OCI-LY7 (cell line): ENCODE results near the gene ASXL2. TPM values are rescaled to one million over a fixed set of nuclear protein-coding genes. Genes with fewer than 3 reads are reported as not detected.

Experiments used
- Bru-seq: library from RNA; stranded (reverse); fragments of 400-500 nt; gene quantifications from one replicate; lab custom pipeline; 2021; lab: Mats Ljungman, UMichigan
- BruChase-seq, 2 experiments: library from RNA; stranded (reverse); fragments of 400-500 nt; gene quantifications; one replicate each; lab custom pipeline; 2021; lab: Mats Ljungman, UMichigan
- BruUV-seq: library from RNA; stranded (reverse); fragments of 400-500 nt; replicated peaks from 2 replicates; lab custom pipeline; 2021; lab: Mats Ljungman, UMichigan
- CTCF ChIA-PET: fragments of 300-600 bp; sonication (Branson Sonifier 250); formaldehyde crosslinking; loops from one replicate; lab custom pipeline; 2022; ENCODE audit warnings: antibody characterized with exemption; ENCODE audit not compliant: unreplicated experiment; lab: Charles Lee
- POLR2A ChIA-PET: fragments of 300-600 bp; sonication (Branson Sonifier 250); formaldehyde crosslinking; loops from one replicate; lab custom pipeline; 2022; ENCODE audit warnings: antibody characterized with exemption; lab: Charles Lee
- DNase-seq: peaks from one replicate; pipeline ENCODE4 v3.0.0-alpha.2; 2015; ENCODE audit warnings: low spot score
- H2AFZ ChIP-seq: fragments of 200-600 bp; sonication (generic), shearing (Covaris generic); 2 replicates; pipeline ENCODE4 v1.6.1; 2014; ENCODE audit warnings: mild to moderate bottlenecking, antibody characterized with exemption, low read length, moderate library complexity
- H3K27ac ChIP-seq: fragments of 200-600 bp; sonication (generic); 2 replicates; pipeline ENCODE4 v1.5.1; 2014; ENCODE audit warnings: mixed run types, low read depth, mild to moderate bottlenecking, moderate library complexity, low read length, inconsistent platforms; ENCODE audit not compliant: poor library complexity, severe bottlenecking
- H3K36me3 ChIP-seq: fragments of 200-600 bp; sonication (generic); 2 replicates; pipeline ENCODE4 v1.6.1; 2014; ENCODE audit warnings: mild to moderate bottlenecking, antibody characterized with exemption, low read length, moderate library complexity, mixed read lengths; ENCODE audit not compliant: insufficient read depth
- H3K4me1 ChIP-seq: fragments of 200-600 bp; sonication (generic); 2 replicates; pipeline ENCODE4 v1.5.1; 2014; ENCODE audit warnings: mild to moderate bottlenecking, low read length; ENCODE audit not compliant: insufficient read depth, poor library complexity, severe bottlenecking
- H3K4me2 ChIP-seq: fragments of 200-600 bp; sonication (generic); 2 replicates; pipeline ENCODE4 v1.6.1; 2014; ENCODE audit warnings: mild to moderate bottlenecking, low read length
- H3K4me3 ChIP-seq: fragments of 200-600 bp; sonication (generic); 2 replicates; pipeline ENCODE4 v1.5.1; 2014; ENCODE audit warnings: mild to moderate bottlenecking, low read depth, low read length; ENCODE audit not compliant: poor library complexity, severe bottlenecking
- H3K79me2 ChIP-seq: fragments of 200-600 bp; sonication (generic); 2 replicates; pipeline ENCODE4 v1.6.1; 2016; ENCODE audit warnings: low read depth, mild to moderate bottlenecking, low read length, moderate library complexity, mixed read lengths; ENCODE audit not compliant: insufficient read depth
- H3K9me2 ChIP-seq: fragments of 200-600 bp; sonication (generic); 2 replicates; pipeline ENCODE4 v1.6.1; 2016; ENCODE audit warnings: mild to moderate bottlenecking, low read length, mixed read lengths; ENCODE audit not compliant: insufficient read depth
- H3K9me3 ChIP-seq: fragments of 200-600 bp; sonication (generic); 2 replicates; pipeline ENCODE4 v1.6.1; 2014; ENCODE audit warnings: mild to moderate bottlenecking, mixed run types, low read length, mixed read lengths
- H4K20me1 ChIP-seq: fragments of 200-600 bp; sonication (generic); 2 replicates; pipeline ENCODE4 v1.6.1; 2014; ENCODE audit warnings: mild to moderate bottlenecking, antibody characterized with exemption, low read length, moderate library complexity, mixed read lengths; ENCODE audit not compliant: insufficient read depth
- CTCF ChIP-seq: fragments of 200-600 bp; sonication (generic); conservative IDR thresholded peaks from 2 replicates; pipeline ENCODE4 v1.5.1; 2014; ENCODE audit warnings: mild to moderate bottlenecking, antibody characterized with exemption, low read length, moderate library complexity, mixed read lengths
- EZH2phosphoT487 ChIP-seq: fragments of 200-600 bp; sonication (generic); IDR thresholded peaks from 2 replicates; pipeline ENCODE4 v1.6.1; 2018; ENCODE audit warnings: low read depth, borderline replicate concordance, mild to moderate bottlenecking, mixed run types, antibody characterized with exemption, low read length, moderate library complexity, mixed read lengths
- intact Hi-C: fragments of 100-400 bp; cut with micrococcal nuclease; formaldehyde crosslinking; loops from one replicate; pipeline ENCODE4 v1.10.0; 2022; ENCODE audit not compliant: unreplicated experiment
- long read RNA-seq: library from polyadenylated mRNA; stranded (forward); transcript quantifications from one replicate; pipeline ENCODE4 v2.0.0, GENCODE V29; 2022
- total RNA-seq, 2 experiments: library from RNA; depleted of rRNA in 1 of 2; stranded (reverse); fragments of >200 nt in 1 of 2; shearing (Covaris generic) in 1 of 2; gene quantifications; 2 replicates each; pipeline ENCODE4 v1.2.3, GENCODE V29; 2014 to 2022

ASXL2 gene
- total RNA-seq (2014; rRNA removed; shearing (Covaris generic)) (11.4 and 12.4 TPM in 2 replicates), total RNA-seq (2022) (31.8 and 33.1 TPM in 2 replicates), Bru-seq, nascent RNA (percentile 83 among the genes with signal in this experiment), BruChase-seq, experiment 1, labeled RNA remaining after a 6-hour chase (percentile 74 among the genes with signal in this experiment), BruChase-seq, experiment 2, labeled RNA remaining after a 2-hour chase (percentile 80 among the genes with signal in this experiment)
- long read RNA-seq, partial matches to known transcripts, result 0 of 14 reads
- long read RNA-seq, other reads (novel, unspliced or antisense), result 14 of 14 reads

GRCh38 chr2:25878361-25879132, at the start of gene ASXL2:
TSS of gene ASXL2 (minus strand) at chr2:25878487. CDS start at chr2:25878222, 265 bp downstream.
- Histone ChIP-seq H2AFZ (peak within 1 kb of the TSS; percentile 85), H3K27ac (peak within 1 kb of the TSS; percentile 83), H3K9me2 (no peaks in the 10 kb centered on the region), H3K4me2 (peak within 1 kb of the TSS; percentile 84), H3K79me2 (peaks cover 46% of the 10 kb centered on the region), H3K4me1 (peaks cover 26% of the 10 kb centered on the region), H3K9me3 (no peaks in the 10 kb centered on the region), H3K36me3 (peaks cover 14% of the 10 kb centered on the region), H4K20me1 (peaks cover 8% of the 10 kb centered on the region), H3K4me3 (peak within 1 kb of the TSS; percentile 99)
- ChIA-PET POLR2A (interaction anchor here (0.6 to 2.7 kb wide), 21 partner anchors 11 to 1387 kb away, joined by 3 to 26 read pairs (median 3); partner anchors contain the start of genes DTNB and RAB10), CTCF (interaction anchor here (0.5 to 1.5 kb wide), 4 partner anchors 23 to 37 kb away, joined by 3 to 6 read pairs (median 3); no protein-coding TSS in a partner anchor)
- no peak for TF ChIP-seq CTCF
- TF ChIP-seq EZH2phosphoT487, result no peak
- BruUV-seq, result no TSS peak
- peak; percentile 98 for DNase-seq
- intact Hi-C loops, result loop anchor here (2.0 kb wide), 2 partner anchors 156 to 206 kb away; partner anchors contain the start of genes DTNB and RAB10

DNA sequence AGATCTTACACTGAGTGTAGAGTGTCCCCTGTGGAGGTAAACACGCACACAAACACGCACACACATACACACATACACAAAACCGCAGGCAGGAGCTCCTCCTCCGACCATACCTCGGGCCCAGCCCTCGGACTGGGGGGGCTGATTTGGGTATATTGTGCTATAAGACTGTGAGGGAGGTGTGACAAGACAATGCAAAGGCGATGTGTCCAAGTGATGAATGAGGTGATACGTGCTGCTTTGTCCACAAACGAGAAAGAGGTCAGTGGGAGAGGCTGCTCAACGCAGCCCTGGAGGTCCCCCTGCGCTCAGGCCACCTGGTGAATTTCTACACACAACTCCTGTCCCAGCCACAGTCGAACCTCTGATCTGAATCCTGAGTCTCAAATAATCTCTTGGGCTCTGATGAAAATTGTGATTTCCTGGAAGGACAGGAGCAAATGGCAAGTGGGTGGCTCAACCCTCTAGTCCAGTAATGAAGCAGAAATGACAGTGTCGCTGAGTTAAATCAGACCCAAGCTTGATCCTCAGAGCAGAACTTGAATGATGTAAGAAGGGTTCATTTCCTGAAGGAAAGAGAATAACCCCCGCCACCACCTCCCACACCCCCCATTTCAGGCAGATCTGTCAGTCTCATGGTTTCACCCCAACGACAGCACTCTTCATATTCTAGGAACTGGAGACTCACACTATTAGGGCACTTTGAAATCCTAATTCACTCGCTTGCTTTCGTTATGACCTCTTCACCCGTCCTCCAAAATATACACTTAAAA, 48.9 kb upstream of the ASXL2 start:
- ChIA-PET CTCF (no interaction called here), POLR2A (no interaction called here)
- H4K20me1 ChIP-seq, result no peaks in the 10 kb centered on the region
- intact Hi-C loops, result no loop called here
- no peak for TF ChIP-seq CTCF
- no peak for TF ChIP-seq EZH2phosphoT487
- H3K9me2 ChIP-seq, result no peaks in the 10 kb centered on the region
- H3K36me3 ChIP-seq, result no peaks in the 10 kb centered on the region
- no peaks in the 10 kb centered on the region for H3K9me3 ChIP-seq
- no peak for DNase-seq
- no TSS peak for BruUV-seq
- no peak overlapping the region for H2AFZ ChIP-seq
- H3K4me3 ChIP-seq, result no peak overlapping the region
- H3K4me1 ChIP-seq, result no peaks in the 10 kb centered on the region
- no peak overlapping the region for H3K4me2 ChIP-seq
- no peak overlapping the region for H3K27ac ChIP-seq
- H3K79me2 ChIP-seq, result no peaks in the 10 kb centered on the region
